ENCODE measurements around the gene RAB42. TPM values are rescaled to one million over a fixed set of nuclear protein-coding genes. Genes with fewer than 3 reads are reported as not detected.

RAB42 gene
- total RNA-seq, 1 experiment from 2014 or later = not detected

GRCh38 chr1:28631713-28632112, 39.6 kb downstream of the RAB42 start:
- Mint-ChIP-seq H3K9me3 (ENCODE audit: unreplicated experiment) (no peaks in the 10 kb centered on the region), H3K27me3 (ENCODE audit: insufficient read depth, unreplicated experiment) (no peaks in the 10 kb centered on the region), H3K4me3 (ENCODE audit: unreplicated experiment) (no peak overlapping the region), H3K4me1 (ENCODE audit: insufficient read depth, unreplicated experiment) (no peaks in the 10 kb centered on the region), H3K27ac (ENCODE audit: low read depth, unreplicated experiment) (no peak overlapping the region), H3K36me3 (ENCODE audit: insufficient read depth, unreplicated experiment) (peaks cover 27% of the 10 kb centered on the region)
- POLR2A ChIA-PET = interaction anchor here (0.7 to 2.5 kb wide), 2 partner anchors 12 to 20 kb away, joined by 3 to 11 read pairs; partner anchors contain the start of gene TAF12
- TF ChIP-seq, protein P1, sequence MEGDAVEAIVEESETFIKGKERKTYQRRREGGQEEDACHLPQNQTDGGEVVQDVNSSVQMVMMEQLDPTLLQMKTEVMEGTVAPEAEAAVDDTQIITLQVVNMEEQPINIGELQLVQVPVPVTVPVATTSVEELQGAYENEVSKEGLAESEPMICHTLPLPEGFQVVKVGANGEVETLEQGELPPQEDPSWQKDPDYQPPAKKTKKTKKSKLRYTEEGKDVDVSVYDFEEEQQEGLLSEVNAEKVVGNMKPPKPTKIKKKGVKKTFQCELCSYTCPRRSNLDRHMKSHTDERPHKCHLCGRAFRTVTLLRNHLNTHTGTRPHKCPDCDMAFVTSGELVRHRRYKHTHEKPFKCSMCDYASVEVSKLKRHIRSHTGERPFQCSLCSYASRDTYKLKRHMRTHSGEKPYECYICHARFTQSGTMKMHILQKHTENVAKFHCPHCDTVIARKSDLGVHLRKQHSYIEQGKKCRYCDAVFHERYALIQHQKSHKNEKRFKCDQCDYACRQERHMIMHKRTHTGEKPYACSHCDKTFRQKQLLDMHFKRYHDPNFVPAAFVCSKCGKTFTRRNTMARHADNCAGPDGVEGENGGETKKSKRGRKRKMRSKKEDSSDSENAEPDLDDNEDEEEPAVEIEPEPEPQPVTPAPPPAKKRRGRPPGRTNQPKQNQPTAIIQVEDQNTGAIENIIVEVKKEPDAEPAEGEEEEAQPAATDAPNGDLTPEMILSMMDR (IDR thresholded peaks at IDR 0.05; ENCODE audit: unreplicated experiment) = no peak
- BruUV-seq (replicated peaks) = no TSS peak
- no peak for DNase-seq (ENCODE audit: unreplicated experiment)
- intact Hi-C loops (cut with micrococcal nuclease) = no loop called here
- CTCF ChIA-PET = interaction anchor here (0.6 to 0.9 kb wide), 2 partner anchors 29 to 225 kb away, joined by 3 read pairs; no protein-coding TSS in a partner anchor

DNA sequence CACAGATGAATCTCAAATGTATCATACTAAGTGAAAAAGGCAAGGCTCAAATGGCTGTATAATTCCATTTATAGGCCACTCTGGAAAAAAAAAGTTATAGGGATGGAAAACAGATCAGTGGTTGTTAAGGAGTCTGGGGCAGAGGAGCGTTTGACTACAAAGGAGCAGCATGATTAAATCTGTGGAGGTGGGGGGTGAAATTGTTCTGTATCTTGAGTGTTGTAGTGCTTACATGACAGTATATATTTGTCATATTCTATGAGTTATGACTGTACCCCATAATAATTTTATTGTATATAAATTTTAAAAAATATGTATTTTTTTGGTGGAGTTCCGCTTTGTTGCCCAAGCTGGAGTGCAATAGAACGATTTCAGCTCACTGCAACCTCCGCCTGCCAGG, 40.5 kb downstream of the RAB42 start:
- Mint-ChIP-seq H3K27ac (ENCODE audit: low read depth, unreplicated experiment) (no peak overlapping the region), H3K36me3 (ENCODE audit: insufficient read depth, unreplicated experiment) (peaks cover 27% of the 10 kb centered on the region), H3K4me3 (ENCODE audit: unreplicated experiment) (no peak overlapping the region), H3K9me3 (ENCODE audit: unreplicated experiment) (no peaks in the 10 kb centered on the region), H3K27me3 (ENCODE audit: insufficient read depth, unreplicated experiment) (no peaks in the 10 kb centered on the region), H3K4me1 (ENCODE audit: insufficient read depth, unreplicated experiment) (no peaks in the 10 kb centered on the region)
- intact Hi-C loops (cut with micrococcal nuclease) = no loop called here
- CTCF ChIA-PET = interaction anchor here (0.5 kb wide), 1 partner anchor 117 kb away, joined by 5 read pairs; no protein-coding TSS in a partner anchor
- no TSS peak for BruUV-seq (replicated peaks)
- POLR2A ChIA-PET = no interaction called here
- TF ChIP-seq, protein P1 (IDR thresholded peaks at IDR 0.05; ENCODE audit: unreplicated experiment) = no peak
- DNase-seq (ENCODE audit: unreplicated experiment) = no peak

GRCh38 chr1:28640766-28641165, 48.7 kb downstream of the RAB42 start:
- DNase-seq (ENCODE audit: unreplicated experiment) = peak; percentile 51
- peaks cover 9% of the 10 kb centered on the region for H3K36me3 Mint-ChIP-seq (ENCODE audit: insufficient read depth, unreplicated experiment)
- no peaks in the 10 kb centered on the region for H3K9me3 Mint-ChIP-seq (ENCODE audit: unreplicated experiment)
- H3K4me3 Mint-ChIP-seq (ENCODE audit: unreplicated experiment) = no peak overlapping the region
- TF ChIP-seq, protein P1 (IDR thresholded peaks at IDR 0.05; ENCODE audit: unreplicated experiment) = peak; percentile 40
- H3K27me3 Mint-ChIP-seq (ENCODE audit: insufficient read depth, unreplicated experiment) = no peaks in the 10 kb centered on the region
- H3K4me1 Mint-ChIP-seq (ENCODE audit: insufficient read depth, unreplicated experiment) = peaks cover 11% of the 10 kb centered on the region
- BruUV-seq (replicated peaks) = no TSS peak
- ChIA-PET CTCF (interaction anchor here (0.6 to 1.1 kb wide), 6 partner anchors 21 to 391 kb away, joined by 3 to 5 read pairs (median 3); no protein-coding TSS in a partner anchor), POLR2A (interaction anchor here (0.7 to 5.6 kb wide), 8 partner anchors 29 to 236 kb away, joined by 3 to 95 read pairs (median 5); partner anchors contain the start of genes GMEB1 and YTHDF2)
- intact Hi-C loops (cut with micrococcal nuclease) = loop anchor here (10.0 kb wide), 1 partner anchor 544 kb away; the partner anchor contains the start of gene SRSF4
- no peak overlapping the region for H3K27ac Mint-ChIP-seq (ENCODE audit: low read depth, unreplicated experiment)

GRCh38 chr1:28642056-28642846, 50.2 kb downstream of the RAB42 start:
- peaks cover 9% of the 10 kb centered on the region for H3K36me3 Mint-ChIP-seq (ENCODE audit: insufficient read depth, unreplicated experiment)
- H3K9me3 Mint-ChIP-seq (ENCODE audit: unreplicated experiment) = no peaks in the 10 kb centered on the region
- CTCF ChIA-PET = interaction anchor here (0.5 to 1.7 kb wide), 6 partner anchors 27 to 236 kb away, joined by 3 to 7 read pairs (median 3); no protein-coding TSS in a partner anchor
- TF ChIP-seq, protein P1 (IDR thresholded peaks at IDR 0.05; ENCODE audit: unreplicated experiment) = no peak
- H3K27me3 Mint-ChIP-seq (ENCODE audit: insufficient read depth, unreplicated experiment) = no peaks in the 10 kb centered on the region
- peaks cover 16% of the 10 kb centered on the region for H3K4me1 Mint-ChIP-seq (ENCODE audit: insufficient read depth, unreplicated experiment)
- H3K27ac Mint-ChIP-seq (ENCODE audit: low read depth, unreplicated experiment) = peak overlapping the region; percentile 98
- BruUV-seq (replicated peaks) = TSS peak; percentile 47
- intact Hi-C loops (cut with micrococcal nuclease) = loop anchor here (10.0 kb wide), 1 partner anchor 543 kb away; the partner anchor contains the start of gene SRSF4
- peak overlapping the region; percentile 100 for H3K4me3 Mint-ChIP-seq (ENCODE audit: unreplicated experiment)
- no peak for DNase-seq (ENCODE audit: unreplicated experiment)
- POLR2A ChIA-PET = interaction anchor here (0.6 to 5.6 kb wide), 41 partner anchors 10 to 1522 kb away, joined by 3 to 95 read pairs (median 4); partner anchors contain the start of genes GMEB1, MECR, RCC1 and SRSF4
